ENCODE data around the gene SEMA3B. TPM values are rescaled to one million over a fixed set of nuclear protein-coding genes. Genes with fewer than 3 reads are reported as not detected.

SEMA3B gene
- total and polyA plus RNA-seq, 2 experiments from 2014 or later = 2.4 to 3.3 TPM

DNA sequence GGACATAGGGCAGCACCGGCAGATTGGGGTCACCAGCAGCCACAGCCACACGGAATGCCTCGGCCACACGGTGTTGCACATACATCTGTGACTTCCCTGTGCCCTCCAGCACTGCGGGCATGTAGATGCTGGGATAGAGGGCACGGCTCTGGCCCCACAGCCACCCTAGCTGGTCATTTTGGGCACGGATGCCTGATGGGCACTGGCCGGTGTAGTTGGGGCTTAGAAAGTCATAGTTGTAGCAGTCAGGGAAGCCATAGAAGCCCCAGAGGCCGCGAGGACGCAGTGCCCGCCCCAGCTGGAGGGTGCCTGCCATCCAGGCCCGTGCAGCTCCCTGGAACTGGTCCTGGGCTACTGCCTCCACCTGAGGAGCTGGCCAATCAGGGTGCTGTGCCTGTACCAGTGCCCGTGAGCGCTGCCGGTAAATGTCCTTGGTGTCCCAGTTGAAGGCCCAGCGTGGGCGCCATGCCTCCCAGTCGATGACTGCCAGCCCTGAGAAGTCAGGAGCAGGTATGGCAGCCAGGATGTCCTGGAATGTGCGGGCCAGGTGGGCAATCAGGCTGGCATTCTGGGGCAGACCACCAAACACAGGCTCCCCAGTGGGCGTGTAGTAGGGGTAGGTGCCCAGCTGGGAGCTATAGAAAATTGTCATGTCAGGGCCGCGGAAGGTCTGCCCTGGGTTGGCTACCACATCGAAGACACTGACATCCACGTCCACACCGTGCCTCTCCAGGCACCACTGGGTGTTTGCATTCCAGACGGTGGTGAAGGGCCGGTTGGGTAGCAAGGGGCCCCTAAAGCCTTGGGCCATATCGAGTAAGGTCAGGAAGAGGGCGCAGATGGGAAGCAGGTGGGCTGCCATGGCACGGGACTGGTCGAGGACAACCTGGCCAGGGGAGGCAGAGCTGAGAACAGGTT is 33.4 kb downstream of the SEMA3B start:
- ATAC-seq = no peak
- peaks cover 17% of the 10 kb centered on the region for H3F3A ChIP-seq (replicated peaks; ENCODE audit: low read depth)
- no peaks in the 10 kb centered on the region for H3K79me2 ChIP-seq (replicated peaks; ENCODE audit: insufficient read depth)
- H3K36me3 Mint-ChIP-seq (ENCODE audit: low read depth) = peaks cover 12% of the 10 kb centered on the region; the same call in 1 of the 3 replicates
- TF ChIP-seq EZH2phosphoT487 (IDR thresholded peaks at IDR 0.05; ENCODE audit: unreplicated experiment) (no peak), CREB1 (CRISPR knock-in tag; IDR thresholded peaks at IDR 0.05; ENCODE audit: low read depth) (no peak), STAT1 (IDR thresholded peaks at IDR 0.05; ENCODE audit: unreplicated experiment) (no peak), ZNF114 (CRISPR knock-in tag; IDR thresholded peaks at IDR 0.05) (no peak), NANOG (IDR thresholded peaks at IDR 0.05; ENCODE audit: borderline replicate concordance) (no peak), JUNB (IDR thresholded peaks at IDR 0.05; ENCODE audit: unreplicated experiment) (no peak), EZH2 (IDR thresholded peaks at IDR 0.05; ENCODE audit: low read depth, unreplicated experiment) (no peak), POLR2AphosphoS5 (IDR thresholded peaks at IDR 0.05; ENCODE audit: low read depth) (no peak), ZNF331 (CRISPR knock-in tag; IDR thresholded peaks at IDR 0.05; ENCODE audit: low read depth) (no peak)
- TF ChIP-seq, protein P1, sequence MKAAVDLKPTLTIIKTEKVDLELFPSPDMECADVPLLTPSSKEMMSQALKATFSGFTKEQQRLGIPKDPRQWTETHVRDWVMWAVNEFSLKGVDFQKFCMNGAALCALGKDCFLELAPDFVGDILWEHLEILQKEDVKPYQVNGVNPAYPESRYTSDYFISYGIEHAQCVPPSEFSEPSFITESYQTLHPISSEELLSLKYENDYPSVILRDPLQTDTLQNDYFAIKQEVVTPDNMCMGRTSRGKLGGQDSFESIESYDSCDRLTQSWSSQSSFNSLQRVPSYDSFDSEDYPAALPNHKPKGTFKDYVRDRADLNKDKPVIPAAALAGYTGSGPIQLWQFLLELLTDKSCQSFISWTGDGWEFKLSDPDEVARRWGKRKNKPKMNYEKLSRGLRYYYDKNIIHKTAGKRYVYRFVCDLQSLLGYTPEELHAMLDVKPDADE (IDR thresholded peaks at IDR 0.05) = no peak
- TF ChIP-seq, protein P2, sequence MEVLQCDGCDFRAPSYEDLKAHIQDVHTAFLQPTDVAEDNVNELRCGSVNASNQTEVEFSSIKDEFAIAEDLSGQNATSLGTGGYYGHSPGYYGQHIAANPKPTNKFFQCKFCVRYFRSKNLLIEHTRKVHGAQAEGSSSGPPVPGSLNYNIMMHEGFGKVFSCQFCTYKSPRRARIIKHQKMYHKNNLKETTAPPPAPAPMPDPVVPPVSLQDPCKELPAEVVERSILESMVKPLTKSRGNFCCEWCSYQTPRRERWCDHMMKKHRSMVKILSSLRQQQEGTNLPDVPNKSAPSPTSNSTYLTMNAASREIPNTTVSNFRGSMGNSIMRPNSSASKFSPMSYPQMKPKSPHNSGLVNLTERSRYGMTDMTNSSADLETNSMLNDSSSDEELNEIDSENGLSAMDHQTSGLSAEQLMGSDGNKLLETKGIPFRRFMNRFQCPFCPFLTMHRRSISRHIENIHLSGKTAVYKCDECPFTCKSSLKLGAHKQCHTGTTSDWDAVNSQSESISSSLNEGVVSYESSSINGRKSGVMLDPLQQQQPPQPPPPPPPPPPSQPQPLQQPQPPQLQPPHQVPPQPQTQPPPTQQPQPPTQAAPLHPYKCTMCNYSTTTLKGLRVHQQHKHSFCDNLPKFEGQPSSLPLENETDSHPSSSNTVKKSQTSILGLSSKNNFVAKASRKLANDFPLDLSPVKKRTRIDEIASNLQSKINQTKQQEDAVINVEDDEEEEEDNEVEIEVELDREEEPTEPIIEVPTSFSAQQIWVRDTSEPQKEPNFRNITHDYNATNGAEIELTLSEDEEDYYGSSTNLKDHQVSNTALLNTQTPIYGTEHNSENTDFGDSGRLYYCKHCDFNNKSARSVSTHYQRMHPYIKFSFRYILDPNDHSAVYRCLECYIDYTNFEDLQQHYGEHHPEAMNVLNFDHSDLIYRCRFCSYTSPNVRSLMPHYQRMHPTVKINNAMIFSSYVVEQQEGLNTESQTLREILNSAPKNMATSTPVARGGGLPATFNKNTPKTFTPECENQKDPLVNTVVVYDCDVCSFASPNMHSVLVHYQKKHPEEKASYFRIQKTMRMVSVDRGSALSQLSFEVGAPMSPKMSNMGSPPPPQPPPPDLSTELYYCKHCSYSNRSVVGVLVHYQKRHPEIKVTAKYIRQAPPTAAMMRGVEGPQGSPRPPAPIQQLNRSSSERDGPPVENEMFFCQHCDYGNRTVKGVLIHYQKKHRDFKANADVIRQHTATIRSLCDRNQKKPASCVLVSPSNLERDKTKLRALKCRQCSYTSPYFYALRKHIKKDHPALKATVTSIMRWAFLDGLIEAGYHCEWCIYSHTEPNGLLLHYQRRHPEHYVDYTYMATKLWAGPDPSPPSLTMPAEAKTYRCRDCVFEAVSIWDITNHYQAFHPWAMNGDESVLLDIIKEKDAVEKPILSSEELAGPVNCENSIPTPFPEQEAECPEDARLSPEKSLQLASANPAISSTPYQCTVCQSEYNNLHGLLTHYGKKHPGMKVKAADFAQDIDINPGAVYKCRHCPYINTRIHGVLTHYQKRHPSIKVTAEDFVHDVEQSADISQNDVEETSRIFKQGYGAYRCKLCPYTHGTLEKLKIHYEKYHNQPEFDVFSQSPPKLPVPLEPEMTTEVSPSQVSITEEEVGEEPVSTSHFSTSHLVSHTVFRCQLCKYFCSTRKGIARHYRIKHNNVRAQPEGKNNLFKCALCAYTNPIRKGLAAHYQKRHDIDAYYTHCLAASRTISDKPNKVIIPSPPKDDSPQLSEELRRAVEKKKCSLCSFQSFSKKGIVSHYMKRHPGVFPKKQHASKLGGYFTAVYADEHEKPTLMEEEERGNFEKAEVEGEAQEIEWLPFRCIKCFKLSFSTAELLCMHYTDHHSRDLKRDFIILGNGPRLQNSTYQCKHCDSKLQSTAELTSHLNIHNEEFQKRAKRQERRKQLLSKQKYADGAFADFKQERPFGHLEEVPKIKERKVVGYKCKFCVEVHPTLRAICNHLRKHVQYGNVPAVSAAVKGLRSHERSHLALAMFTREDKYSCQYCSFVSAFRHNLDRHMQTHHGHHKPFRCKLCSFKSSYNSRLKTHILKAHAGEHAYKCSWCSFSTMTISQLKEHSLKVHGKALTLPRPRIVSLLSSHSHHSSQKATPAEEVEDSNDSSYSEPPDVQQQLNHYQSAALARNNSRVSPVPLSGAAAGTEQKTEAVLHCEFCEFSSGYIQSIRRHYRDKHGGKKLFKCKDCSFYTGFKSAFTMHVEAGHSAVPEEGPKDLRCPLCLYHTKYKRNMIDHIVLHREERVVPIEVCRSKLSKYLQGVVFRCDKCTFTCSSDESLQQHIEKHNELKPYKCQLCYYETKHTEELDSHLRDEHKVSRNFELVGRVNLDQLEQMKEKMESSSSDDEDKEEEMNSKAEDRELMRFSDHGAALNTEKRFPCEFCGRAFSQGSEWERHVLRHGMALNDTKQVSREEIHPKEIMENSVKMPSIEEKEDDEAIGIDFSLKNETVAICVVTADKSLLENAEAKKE (CRISPR knock-in tag; IDR thresholded peaks at IDR 0.05) = no peak
- TF ChIP-seq, protein P3, sequence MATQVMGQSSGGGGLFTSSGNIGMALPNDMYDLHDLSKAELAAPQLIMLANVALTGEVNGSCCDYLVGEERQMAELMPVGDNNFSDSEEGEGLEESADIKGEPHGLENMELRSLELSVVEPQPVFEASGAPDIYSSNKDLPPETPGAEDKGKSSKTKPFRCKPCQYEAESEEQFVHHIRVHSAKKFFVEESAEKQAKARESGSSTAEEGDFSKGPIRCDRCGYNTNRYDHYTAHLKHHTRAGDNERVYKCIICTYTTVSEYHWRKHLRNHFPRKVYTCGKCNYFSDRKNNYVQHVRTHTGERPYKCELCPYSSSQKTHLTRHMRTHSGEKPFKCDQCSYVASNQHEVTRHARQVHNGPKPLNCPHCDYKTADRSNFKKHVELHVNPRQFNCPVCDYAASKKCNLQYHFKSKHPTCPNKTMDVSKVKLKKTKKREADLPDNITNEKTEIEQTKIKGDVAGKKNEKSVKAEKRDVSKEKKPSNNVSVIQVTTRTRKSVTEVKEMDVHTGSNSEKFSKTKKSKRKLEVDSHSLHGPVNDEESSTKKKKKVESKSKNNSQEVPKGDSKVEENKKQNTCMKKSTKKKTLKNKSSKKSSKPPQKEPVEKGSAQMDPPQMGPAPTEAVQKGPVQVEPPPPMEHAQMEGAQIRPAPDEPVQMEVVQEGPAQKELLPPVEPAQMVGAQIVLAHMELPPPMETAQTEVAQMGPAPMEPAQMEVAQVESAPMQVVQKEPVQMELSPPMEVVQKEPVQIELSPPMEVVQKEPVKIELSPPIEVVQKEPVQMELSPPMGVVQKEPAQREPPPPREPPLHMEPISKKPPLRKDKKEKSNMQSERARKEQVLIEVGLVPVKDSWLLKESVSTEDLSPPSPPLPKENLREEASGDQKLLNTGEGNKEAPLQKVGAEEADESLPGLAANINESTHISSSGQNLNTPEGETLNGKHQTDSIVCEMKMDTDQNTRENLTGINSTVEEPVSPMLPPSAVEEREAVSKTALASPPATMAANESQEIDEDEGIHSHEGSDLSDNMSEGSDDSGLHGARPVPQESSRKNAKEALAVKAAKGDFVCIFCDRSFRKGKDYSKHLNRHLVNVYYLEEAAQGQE (IDR thresholded peaks at IDR 0.05; ENCODE audit: unreplicated experiment) = no peak
- TF ChIP-seq, protein P4, sequence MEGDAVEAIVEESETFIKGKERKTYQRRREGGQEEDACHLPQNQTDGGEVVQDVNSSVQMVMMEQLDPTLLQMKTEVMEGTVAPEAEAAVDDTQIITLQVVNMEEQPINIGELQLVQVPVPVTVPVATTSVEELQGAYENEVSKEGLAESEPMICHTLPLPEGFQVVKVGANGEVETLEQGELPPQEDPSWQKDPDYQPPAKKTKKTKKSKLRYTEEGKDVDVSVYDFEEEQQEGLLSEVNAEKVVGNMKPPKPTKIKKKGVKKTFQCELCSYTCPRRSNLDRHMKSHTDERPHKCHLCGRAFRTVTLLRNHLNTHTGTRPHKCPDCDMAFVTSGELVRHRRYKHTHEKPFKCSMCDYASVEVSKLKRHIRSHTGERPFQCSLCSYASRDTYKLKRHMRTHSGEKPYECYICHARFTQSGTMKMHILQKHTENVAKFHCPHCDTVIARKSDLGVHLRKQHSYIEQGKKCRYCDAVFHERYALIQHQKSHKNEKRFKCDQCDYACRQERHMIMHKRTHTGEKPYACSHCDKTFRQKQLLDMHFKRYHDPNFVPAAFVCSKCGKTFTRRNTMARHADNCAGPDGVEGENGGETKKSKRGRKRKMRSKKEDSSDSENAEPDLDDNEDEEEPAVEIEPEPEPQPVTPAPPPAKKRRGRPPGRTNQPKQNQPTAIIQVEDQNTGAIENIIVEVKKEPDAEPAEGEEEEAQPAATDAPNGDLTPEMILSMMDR (conservative IDR thresholded peaks at IDR 0.05; ENCODE audit: low read depth in 2 of 2) = no peak
- H3K36me3 ChIP-seq (ENCODE audit: insufficient read depth) = no peaks in the 10 kb centered on the region
- H4K20me1 ChIP-seq (replicated peaks; ENCODE audit: insufficient read depth) = no peaks in the 10 kb centered on the region
- H3K9me3 Mint-ChIP-seq = peaks cover 23% of the 10 kb centered on the region
- H3K4me1 Mint-ChIP-seq = peaks cover 22% of the 10 kb centered on the region
- H3K27ac ChIP-seq (ENCODE audit: low read depth) = no peak overlapping the region
- H3K27me3 ChIP-seq (ENCODE audit: insufficient read depth) = no peaks in the 10 kb centered on the region
- H3K4me2 ChIP-seq = peak overlapping the region; percentile 74
- no peaks in the 10 kb centered on the region for H3K9me2 ChIP-seq (ENCODE audit: insufficient read depth)
- H3K27me3 Mint-ChIP-seq (ENCODE audit: insufficient read depth, low read depth, poor library complexity) = peaks cover 21% of the 10 kb centered on the region
- no peak for DNase-seq (ENCODE audit: low spot score)
- H3K4me1 ChIP-seq (ENCODE audit: insufficient read depth) = peaks cover 25% of the 10 kb centered on the region
- H3K4me3 ChIP-seq = no peak overlapping the region; the same call in 1 of the 2 replicates
- no peak overlapping the region for H3K27ac Mint-ChIP-seq
- H3K4me3 Mint-ChIP-seq = no peak overlapping the region; the same call in 2 of the 3 replicates
- H2AFZ ChIP-seq = no peak overlapping the region
